Right renal cortex interstitium (tissue), 3 donors: ENCODE results near the gene ABLIM2. TPM values are rescaled to one million over a fixed set of nuclear protein-coding genes. Genes with fewer than 3 reads are reported as not detected.

Source experiments
- DNase-seq, 3 donors: peaks; one replicate each; pipeline ENCODE4 v3.0.0-alpha.2; 2013; ENCODE audit warnings: low read depth in 3 of 3, low spot score in 2 of 3
- polyA plus RNA-seq, 3 donors: library from polyadenylated mRNA; unstranded; fragments of 120-200 nt; gene quantifications; one replicate each; pipeline ENCODE4 v1.2.1, GENCODE V29; 2013; ENCODE audit not compliant: insufficient read length in 3 of 3

The ABLIM2 gene
- polyA plus RNA-seq, 3 donors, result 6.5 to 7.2 (median 6.9) TPM

DNA sequence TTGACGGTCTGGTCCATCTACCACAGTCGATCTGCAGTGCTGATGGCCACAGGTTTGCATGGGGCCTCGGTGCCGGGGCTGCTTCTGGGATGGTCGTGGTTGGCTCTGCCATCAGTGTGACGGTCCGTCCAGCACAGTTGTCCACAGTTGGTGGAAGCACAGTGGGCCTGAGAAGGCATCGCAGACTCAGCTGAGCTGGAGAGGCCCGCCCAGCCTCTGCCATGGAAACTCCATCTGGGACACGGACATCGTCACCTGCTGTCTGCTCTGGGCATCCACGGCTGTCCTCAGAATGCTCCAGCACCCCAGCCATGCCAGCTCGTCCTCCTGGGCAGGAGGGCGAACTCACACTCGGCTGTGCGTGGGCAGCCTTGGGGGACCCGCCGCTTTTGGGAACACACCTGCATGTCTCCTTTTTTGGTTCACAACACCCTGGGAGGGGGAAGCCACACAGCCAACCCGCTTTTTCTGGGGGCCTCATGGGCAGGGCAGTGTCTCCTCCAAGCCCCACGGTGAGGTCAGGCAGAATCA is 33.0 kb downstream of the ABLIM2 start:
- DNase-seq, result no peak

DNA sequence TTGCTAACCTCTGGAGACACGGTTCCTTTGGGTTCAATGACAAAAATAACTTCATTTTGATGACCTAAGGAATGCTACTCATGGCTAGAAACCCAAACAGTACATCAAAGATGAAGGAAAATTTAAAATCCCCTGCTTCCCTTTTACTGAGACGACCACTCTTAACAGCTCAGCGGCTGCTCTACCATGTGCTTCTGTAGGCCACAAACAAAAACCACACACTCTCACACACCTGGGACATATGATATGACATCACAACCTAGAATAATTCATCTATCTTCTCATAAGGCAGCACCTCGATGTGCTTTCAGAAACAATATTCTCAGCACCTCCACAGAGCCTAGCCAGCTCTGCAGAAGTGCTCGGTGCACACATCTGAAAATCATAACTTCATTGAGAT is 34.7 kb downstream of the ABLIM2 start:
- DNase-seq, result no peak

DNA sequence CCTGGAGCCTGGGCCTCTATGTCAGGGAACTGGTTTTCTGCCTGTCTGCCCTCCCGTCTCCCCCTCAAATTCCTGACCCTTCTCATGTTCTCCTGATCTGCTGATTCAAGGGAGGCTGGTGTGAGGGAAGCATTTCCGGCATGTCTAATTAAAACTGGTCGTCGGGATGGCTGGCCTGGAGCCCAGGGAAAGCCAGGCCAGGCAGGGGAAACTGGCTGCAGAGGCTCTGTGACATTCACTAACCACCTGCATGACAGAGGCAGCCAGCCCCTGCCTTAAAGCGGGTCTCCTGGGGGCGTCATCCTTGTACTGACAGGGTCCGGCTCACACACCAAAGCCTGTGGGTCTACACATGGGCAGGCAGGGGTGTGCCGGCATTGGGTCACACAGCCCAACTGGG is 35.2 kb downstream of the ABLIM2 start:
- peak; percentile 53 to 78 (median 65) for DNase-seq

DNA sequence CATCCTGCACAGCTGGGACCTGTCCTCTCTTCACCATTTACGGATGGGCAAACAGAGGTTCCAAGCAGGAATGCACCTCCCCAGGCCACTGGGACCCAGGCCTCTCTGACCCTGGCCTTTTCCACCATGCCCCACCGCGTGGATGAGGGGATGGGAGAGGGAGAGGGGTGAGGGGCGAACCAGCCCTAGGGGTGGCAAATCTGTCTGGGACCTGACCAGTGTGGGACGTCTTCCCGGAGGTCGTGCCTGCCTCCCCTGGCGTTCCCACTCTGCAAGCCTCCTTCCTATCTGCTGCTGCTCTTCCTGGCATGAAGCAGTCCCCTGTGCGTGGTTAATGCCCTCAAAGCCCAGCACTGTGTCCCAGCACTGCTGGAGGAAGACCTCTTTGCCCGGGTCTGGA is 35.9 kb downstream of the ABLIM2 start:
- DNase-seq, result no peak

DNA sequence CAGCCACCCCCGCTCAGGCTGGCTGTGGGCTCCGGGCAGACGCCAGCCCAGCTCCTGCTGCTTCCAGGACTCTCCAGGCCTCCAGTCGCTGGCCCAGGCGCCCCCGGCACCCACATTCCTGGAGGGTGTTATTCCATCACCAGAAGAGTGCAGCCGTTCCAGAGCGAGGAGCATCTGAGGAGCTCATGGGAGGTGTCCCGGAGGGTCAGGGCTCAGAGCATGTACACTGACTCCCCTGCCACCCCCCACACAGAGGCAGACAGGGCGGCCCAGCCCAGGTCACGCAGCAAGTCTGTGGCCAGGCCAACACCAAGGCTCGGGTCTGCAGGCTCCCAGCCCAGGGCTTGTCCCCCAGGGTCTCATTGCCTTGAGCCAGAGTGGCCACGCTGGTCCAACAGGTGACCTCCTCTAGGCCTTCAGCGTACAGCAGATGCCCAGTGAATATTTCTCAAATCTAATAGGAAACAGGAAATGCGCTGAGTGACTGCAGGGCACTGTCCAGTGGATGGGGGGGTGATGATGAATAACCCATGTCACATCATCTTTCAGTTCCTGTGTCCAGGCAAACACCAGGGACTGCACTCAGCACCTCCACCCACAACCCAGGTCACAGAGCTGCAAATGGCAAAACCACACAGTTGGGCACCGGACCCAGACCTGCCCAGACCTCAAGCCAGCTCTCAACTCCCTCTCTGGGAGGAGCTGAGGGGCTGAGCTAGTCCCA is 37.2 kb downstream of the ABLIM2 start:
- DNase-seq, result no peak

DNA sequence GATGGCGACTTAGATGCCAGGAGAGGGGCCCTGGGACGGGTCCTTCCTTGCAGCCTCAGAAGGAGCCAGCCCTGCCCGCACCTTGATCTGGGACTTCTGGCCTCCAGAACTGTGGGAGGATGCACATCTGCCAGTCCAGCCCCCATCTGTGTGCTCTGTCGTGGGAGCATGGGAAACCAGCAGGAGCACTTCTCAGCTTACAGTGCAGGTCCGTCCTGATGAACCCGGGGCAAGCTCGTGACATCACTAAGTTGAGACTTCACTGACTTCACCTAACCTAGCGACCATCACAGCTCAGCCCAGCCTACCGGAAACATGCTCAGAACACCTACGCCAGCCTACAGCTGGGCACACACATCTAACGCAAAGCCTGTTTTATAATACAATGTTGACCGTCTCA is 38.1 kb downstream of the ABLIM2 start:
- peak; percentile 36 to 72 (median 41) for DNase-seq

DNA sequence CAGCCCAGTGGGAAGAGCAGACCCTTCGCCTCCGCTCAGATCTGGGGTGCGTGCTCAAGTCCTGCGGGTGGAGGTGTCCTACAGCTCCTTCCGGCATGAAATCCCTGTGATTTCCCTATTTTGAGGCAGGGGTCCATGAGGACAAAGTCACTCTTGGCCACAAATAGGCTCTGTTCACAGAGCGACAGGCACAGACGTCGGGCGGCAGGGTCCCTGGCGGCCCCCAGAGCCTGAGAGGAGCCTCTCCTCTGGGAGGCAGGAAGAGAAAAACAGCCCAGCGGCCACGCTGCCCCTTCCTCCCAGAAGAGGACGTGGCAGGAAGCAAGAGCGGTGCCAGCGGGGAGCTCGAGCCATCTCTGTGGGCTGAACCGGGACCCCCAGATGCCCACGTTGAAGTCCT is 38.7 kb downstream of the ABLIM2 start:
- DNase-seq, result no peak

DNA sequence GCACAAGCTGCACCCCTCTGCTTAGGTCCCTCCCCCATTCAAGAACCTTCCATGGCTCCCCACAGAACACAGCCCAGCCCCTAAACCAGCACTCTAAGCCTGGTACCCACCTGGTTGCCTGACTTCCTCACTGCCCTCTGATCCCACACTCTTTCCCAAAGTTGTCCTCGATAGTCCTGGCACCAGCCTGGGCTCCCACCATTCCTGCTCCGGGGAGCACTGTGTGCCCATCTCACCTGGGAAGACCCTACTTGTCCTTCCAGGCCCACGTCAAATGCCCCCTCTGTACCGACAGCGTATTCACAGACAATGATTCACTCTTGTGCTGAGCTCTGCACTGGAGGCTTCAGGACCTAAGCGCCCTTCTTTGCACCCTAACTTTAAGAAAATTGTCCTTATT is 40.1 kb downstream of the ABLIM2 start:
- no peak for DNase-seq

DNA sequence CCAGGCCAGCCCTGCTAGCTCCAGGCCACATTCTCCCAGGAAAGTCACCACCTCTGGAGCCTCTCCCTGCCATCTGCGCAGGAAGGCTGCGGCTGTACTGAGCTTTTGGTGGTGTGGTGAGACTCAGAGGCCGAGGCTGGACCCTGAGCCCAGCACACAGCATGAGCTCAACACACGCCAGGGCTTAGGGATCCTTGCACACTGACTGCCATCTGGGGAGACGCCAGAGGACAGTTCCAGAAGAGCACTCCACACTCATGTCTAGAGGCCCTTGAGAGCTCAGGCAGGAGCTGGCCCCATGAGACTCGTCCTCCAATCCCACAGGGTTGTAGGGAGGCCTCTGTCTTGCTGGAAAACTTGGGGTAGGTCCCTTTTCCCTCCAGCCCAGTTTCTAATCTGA is 40.6 kb downstream of the ABLIM2 start:
- DNase-seq, result no peak

DNA sequence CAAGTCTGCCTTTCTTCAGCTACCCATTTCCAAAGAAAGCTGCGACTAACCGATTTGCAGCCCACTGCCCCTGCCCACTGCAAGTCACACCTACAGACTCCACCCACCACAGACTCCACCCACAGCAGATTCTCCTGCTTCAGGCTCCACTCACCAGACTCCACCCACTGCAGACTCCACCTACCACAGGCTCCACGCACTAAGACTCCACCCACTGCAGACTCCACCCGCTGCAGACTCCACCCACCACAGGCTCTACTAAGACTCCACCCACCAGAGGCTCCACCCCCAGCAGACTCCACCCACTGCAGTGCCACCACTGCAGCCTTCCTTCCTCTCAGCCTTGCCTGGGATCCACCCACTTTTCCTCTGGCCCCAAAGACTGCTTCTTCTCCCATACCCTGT is 41.3 kb downstream of the ABLIM2 start:
- no peak for DNase-seq

DNA sequence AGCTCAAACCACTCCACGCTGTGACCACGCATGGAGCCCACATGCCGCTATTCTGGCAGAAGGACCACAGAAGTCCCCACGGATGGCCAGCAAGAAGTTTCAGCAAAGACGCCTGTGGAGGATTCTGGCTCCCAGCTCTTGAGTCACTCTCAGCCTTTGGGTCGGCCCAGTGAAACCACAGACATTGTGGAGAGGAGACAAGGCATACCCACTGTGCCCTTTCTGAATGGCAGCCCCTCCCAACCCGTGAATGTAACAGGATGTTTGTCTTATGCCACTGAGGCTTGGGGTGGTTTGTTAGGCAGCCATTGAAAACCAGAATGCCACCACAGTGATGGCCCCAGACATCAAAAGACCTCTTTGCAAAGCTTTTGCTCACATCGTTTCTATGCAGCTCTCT is 42.7 kb downstream of the ABLIM2 start:
- no peak for DNase-seq

DNA sequence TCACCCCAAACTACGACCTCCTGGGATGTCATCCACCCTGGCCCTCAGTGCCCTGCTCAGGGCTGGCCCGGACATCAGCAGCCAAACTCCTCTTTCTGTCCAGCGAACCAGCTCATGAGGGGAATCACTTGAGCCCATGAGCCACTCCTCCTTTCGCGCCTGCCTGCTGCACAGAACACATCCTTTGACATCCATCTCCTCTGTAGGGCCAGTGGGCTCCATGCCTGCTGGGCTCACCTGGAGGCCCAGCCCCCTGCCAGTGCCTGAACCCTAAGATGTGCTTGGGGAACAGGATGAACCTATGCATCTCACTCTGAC is 43.5 kb downstream of the ABLIM2 start:
- no peak for DNase-seq

DNA sequence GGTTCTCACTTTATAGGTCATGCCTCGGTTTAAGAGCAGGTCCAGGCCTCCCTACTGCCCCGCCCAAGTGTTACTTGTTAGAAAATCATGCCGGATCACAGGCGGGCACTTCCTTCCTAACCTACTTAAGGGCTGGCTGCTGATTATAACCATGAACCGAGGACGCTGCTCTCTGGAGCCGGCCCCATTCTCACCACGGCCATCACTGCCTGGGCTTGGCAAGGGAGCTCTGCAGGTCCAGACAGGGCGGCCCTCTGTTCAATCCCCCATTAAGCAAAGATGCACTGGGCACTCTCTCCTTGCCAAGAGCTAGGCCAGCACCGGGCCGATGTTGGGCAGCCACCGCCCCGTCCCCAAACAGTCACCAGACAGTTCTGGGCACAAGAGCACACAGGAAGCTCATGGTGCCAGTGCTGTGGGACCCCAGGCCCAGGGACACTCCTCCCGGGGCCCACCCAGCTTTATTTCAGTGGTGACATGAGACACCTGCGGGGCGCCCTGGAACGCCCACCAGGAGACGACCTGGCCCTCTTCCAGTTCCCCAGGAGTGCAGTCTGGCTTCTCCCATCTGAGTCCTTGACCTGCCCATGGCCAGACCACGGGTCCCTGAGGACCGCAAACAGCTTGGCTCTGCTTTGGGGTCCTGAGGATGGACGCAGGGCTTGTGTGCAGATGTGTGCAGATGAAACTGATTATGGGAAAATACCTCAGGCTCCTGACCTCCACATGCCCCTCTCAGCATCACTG is 44.0 kb downstream of the ABLIM2 start:
- DNase-seq, result no peak

DNA sequence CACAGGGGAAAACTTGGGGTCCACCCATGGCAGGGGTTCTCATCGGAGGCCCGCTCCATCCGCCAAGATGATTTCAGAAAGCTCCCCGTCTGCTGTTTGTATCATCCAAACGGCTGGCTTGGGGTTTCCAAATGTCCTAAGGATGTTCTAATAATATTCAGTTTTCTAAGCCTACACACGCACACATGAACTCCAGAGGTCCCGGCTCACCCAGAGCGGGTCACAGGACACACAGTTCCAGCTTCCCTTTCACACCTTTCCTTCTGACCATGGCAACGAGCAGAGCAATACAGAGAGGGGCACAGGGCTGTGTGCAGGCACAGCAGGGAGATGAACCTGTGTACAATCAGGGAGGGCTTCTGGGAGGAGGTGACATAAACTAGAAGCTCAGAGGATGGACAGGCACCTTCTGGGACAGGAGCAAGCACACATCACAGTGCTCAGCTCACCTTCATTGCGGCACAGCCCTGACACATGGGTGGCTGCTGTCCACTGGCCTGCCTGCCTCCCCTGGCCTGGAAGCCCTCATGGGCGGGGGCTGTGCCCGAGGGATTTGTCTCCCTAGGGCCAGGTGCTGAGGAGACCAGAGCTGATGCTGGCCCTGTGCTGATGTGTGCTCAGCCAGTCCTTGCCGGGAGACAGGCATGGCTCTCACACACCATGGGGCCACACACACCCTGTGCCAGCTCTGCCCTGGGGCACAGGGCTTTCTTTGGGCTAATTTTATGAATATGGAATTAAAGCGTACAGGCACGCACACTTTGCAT is 44.8 kb downstream of the ABLIM2 start:
- no peak for DNase-seq

DNA sequence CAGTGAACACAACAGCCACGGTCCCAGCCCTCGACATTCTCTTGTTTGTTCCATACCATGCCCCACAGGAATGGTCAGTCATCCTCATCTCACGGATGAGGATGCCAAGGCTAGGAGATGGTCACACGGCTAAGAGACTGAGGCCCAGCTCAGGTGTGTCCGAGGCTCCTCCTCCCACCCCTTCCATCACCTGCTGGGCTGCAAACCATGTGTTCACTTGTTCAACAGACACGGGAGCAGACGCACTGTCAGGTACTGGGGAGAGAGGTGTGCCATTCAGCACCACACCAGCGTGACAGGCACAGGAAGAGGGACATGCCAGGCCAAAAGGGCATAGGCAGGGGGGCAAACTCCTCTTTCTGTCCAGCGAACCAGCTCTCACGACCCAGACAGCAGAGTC is 45.9 kb downstream of the ABLIM2 start:
- DNase-seq, result no peak

DNA sequence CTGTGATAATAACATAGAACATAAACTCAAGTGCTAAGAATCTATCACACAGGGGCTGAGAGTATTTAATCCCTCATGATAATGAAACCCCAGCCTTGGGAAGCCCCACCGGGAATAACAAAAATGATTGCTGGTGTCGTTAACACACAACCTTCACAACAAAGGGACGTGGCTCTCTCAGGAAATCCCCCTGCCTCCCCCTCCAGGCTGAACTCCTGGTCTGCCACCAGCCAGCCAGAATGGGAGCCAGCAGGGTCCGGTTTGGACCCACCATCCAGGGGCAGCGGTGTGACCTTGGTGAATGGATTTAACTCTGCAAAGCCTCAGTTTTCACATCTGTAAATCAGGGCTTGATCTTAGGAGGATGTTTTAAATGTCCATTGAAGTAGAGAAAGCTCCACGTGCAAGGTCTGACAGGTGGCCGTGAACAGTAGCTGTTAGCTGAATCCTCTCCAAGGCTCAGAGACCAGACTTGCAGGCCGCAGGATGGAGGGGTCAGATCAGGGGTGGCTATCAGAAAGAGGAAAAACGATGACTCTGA is 46.5 kb downstream of the ABLIM2 start:
- DNase-seq, result no peak

DNA sequence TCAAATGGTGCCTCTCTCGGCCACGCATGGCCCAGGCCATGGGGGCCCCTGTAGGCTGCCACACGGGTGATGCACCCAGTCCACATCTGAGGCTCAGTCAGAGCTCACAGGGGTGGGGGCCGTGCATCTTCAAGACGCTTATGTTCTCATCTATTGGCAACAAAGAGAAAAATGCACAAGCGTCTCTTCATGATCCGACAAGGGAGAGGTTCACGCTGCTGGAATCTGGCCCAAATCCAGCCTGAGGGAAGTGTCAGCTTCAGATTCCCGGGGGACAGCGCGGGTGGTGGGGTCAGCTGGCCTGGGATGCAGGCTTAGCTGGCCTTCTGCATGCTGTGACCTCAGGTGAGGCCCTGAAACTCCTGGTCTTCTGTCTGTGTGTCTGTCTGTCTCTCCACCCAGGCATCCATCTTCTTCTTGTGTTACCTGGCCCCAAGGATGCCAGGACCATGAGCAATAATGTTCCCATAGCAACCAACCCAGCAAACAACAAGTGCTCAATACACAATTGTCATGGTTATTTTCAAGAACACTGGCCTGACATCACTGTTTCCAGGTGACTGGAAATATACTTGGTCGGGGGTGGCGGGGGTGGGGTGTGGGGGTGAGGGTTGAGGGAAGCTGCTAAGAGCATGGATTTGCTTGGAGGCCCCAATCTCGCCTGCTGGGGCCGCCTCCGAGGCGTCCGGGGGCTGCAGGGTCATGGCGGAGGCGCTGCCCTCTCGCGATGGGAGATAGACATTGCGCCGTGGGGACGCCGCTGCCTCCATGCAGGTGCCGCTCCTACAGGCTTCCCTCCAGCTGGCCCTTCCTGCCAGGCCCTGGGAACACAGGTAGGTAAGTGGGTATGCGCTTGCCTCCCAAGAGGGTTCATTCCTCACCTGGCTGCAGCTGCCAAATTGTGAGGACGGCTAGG is 48.3 kb downstream of the ABLIM2 start:
- no peak for DNase-seq

DNA sequence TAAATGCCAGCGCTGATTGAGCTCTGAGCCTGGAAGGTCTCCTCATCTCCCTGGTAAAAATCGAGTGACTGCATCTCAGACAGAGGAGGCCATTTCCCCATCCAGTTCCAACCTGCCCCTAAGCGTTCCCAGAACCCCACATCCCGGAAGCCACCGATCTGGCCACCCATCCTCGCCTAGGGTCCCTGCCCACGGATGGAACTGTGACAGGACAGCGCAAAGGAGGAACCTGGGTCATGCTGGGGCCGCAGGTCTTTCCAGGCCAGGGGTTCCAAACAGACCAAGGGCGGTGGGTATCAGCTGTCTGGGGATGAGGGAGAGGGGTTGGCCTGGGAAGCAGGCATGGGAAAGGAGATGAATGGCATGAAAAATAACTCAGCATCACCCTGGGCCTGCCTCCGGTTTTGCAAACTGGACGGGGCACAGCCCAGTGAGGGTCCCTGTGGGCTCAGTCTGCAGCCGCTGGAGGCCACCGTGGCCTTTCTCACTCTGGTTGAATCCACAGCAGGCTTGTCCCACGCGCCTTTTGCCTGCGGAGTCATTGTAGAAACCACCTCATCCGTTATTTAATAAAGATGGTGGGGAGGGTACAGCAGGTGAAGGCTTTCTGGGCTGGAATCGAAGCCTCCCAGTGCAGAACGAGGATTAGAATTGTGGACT is 49.1 kb downstream of the ABLIM2 start:
- DNase-seq, result no peak

DNA sequence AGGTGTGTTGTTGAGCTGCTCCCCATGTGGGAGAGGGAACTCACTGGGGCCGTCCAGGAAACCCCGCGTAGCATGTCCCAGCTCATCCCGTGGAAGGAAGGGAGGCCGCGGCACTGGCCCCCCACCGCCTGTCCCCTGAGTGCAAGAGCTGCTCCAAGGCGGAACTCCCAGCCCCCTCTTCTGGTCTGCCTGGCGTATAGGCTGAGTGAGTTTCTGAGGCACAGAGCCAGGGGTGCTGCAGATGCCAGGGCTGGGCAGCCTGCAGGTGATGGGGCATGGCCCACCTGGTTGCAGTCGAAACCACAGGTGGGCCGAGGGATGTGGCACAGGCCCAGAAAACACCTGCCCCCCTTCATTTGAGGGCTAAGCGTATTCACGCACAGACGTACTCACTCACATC is 49.6 kb downstream of the ABLIM2 start:
- no peak for DNase-seq

DNA sequence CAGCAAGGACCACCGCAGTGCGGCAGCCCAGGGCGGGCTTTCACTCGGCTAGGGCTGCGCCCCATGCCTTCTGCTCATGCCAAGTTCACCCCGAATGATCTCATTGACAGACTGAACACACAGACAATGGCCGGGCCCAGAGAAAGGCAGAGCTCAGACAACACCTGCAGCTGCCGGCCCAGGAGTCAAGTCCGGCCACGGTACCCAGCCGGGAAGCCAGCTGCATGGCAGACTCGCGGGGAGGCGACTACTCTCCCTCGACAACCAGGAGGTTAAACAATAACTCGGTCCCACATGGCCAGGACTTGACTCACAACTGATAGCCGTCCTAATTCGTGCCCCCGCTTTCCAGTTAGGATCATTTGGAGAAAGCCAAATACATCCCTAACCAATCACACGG is 50.4 kb downstream of the ABLIM2 start:
- DNase-seq, result no peak
